Tibial artery (tissue), 4 donors: ENCODE measurements around the gene ARHGAP18.
A peak's percentile ranks its signal among the peaks of the same experiment; 100 is the strongest.

Experiments
- DNase-seq, 2 donors: peaks; one replicate each; pipeline ENCODE4 v3.0.0-alpha.2; 2019
- H3K27ac ChIP-seq, 2 donors: fragments of 200-600 bp; sonication (generic) in 1 of 2; 1 replicate in 1 of 2; 2 replicates in 1 of 2; pipeline ENCODE4 v1.5.1; 2018 to 2019; ENCODE audit warnings: mild to moderate bottlenecking in 1 of 2
- H3K27me3 ChIP-seq, 2 donors: fragments of 200-600 bp; sonication (generic) in 1 of 2; one replicate each; pipeline versions ENCODE4 v1.5.1 to v1.6.0; 2016 to 2019
- H3K36me3 ChIP-seq, 3 donors: fragments of 200-600 bp; sonication (generic) in 2 of 3; one replicate each; pipeline ENCODE4 v1.5.1; 2016 to 2019; ENCODE audit warnings: mild to moderate bottlenecking in 2 of 3
- H3K4me1 ChIP-seq, 4 donors: fragments of 200-600 bp; sonication (generic) in 2 of 4; 1 replicate in 3 of 4; 2 replicates in 1 of 4; pipeline ENCODE4 v1.5.1; 2016 to 2019
- H3K4me3 ChIP-seq, 2 donors: fragments of 200-600 bp; sonication (generic) in 1 of 2; 1 replicate in 1 of 2; 2 replicates in 1 of 2; pipeline ENCODE4 v1.5.1; 2018 to 2019; ENCODE audit warnings: mild to moderate bottlenecking in 2 of 2
- H3K9me3 ChIP-seq, 3 donors: fragments of 200-600 bp; sonication (generic) in 1 of 3; one replicate each; pipeline ENCODE4 v1.5.1; 2016 to 2019
- intact Hi-C: fragments of 100-400 bp; cut with DNase I; formaldehyde crosslinking; loops from one replicate; pipeline ENCODE4 v1.15.0; 2023; ENCODE audit warnings: low total_unique reads
- TF ChIP-seq, protein P1 (sequence below), 2 experiments: fragments of 200-600 bp in 1 of 2; fragments of 450-650 bp in 1 of 2; IDR thresholded peaks; one replicate each; pipeline ENCODE4 v1.5.1; 2017 to 2019; ENCODE audit warnings: antibody characterized with exemption in 2 of 2, mild to moderate bottlenecking in 1 of 2, moderate library complexity in 1 of 2

Gene ARHGAP18

GRCh38 chr6:129631070-129631469, 78.9 kb downstream of the ARHGAP18 start:
- H3K4me3 ChIP-seq: no peak overlapping the region
- no peaks in the 10 kb centered on the region for H3K36me3 ChIP-seq
- no peaks in the 10 kb centered on the region for H3K27me3 ChIP-seq
- TF ChIP-seq, protein P1, sequence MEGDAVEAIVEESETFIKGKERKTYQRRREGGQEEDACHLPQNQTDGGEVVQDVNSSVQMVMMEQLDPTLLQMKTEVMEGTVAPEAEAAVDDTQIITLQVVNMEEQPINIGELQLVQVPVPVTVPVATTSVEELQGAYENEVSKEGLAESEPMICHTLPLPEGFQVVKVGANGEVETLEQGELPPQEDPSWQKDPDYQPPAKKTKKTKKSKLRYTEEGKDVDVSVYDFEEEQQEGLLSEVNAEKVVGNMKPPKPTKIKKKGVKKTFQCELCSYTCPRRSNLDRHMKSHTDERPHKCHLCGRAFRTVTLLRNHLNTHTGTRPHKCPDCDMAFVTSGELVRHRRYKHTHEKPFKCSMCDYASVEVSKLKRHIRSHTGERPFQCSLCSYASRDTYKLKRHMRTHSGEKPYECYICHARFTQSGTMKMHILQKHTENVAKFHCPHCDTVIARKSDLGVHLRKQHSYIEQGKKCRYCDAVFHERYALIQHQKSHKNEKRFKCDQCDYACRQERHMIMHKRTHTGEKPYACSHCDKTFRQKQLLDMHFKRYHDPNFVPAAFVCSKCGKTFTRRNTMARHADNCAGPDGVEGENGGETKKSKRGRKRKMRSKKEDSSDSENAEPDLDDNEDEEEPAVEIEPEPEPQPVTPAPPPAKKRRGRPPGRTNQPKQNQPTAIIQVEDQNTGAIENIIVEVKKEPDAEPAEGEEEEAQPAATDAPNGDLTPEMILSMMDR (IDR thresholded peaks at IDR 0.05): no peak
- H3K9me3 ChIP-seq: no peaks in the 10 kb centered on the region
- H3K27ac ChIP-seq: no peak overlapping the region
- intact Hi-C loops: no loop called here
- H3K4me1 ChIP-seq: peaks cover 0 to 11% (median 4%) of the 10 kb centered on the region in 4 donors
- no peak for DNase-seq

- intact Hi-C loops: no loop called here
- H3K9me3 ChIP-seq: no peaks in the 10 kb centered on the region
- TF ChIP-seq, protein P1 (IDR thresholded peaks at IDR 0.05): no peak
- no peak overlapping the region for H3K27ac ChIP-seq
- H3K4me1 ChIP-seq: peaks cover 0 to 8% (median 3%) of the 10 kb centered on the region in 4 donors
- no peak for DNase-seq
- no peaks in the 10 kb centered on the region for H3K27me3 ChIP-seq
- H3K4me3 ChIP-seq: no peak overlapping the region
- H3K36me3 ChIP-seq: no peaks in the 10 kb centered on the region
Measured at GRCh38 chr6:129630596-129630995, 79.4 kb downstream of the ARHGAP18 start.

DNA sequence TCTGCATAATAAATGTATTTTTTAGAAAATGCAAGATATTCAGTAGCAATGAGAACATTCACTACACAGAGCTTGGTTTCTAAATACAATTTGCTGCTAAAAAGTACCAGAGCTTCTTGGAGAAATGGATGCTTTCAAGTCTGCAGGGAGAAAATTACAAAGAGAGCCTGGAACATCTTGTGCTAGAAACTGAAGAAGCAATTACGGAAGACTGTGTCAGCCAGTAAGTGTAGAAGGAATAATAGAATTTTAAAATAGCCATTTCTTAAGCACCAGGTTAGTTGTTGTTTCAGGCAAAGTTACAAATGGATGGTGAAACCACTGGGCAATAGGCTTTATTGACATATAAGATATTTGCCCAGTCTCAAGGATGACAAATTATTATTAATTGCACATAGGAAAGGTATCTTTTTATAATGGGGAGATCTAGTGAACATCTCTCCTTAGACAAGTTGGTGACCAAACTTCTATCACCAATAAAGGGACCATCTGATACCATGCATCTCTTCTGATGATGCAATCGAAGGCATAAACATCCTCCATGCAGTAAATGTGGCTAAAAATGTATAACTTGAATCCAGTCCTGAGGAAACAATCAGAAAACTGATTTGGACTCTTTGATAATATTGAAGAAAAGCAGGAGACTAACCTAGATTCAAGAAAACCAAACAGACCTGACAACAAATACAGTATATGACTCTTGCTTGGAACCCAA, 81.7 kb downstream of the ARHGAP18 start:
- H3K4me1 ChIP-seq: peaks cover 0 to 7% (median 0%) of the 10 kb centered on the region in 4 donors
- H3K36me3 ChIP-seq: no peaks in the 10 kb centered on the region
- DNase-seq: no peak
- H3K4me3 ChIP-seq: no peak overlapping the region
- intact Hi-C loops: no loop called here
- no peaks in the 10 kb centered on the region for H3K9me3 ChIP-seq
- no peaks in the 10 kb centered on the region for H3K27me3 ChIP-seq
- TF ChIP-seq, protein P1 (IDR thresholded peaks at IDR 0.05): no peak
- peak overlapping the region in 1 of 2 donors; percentile 7 for H3K27ac ChIP-seq

DNA sequence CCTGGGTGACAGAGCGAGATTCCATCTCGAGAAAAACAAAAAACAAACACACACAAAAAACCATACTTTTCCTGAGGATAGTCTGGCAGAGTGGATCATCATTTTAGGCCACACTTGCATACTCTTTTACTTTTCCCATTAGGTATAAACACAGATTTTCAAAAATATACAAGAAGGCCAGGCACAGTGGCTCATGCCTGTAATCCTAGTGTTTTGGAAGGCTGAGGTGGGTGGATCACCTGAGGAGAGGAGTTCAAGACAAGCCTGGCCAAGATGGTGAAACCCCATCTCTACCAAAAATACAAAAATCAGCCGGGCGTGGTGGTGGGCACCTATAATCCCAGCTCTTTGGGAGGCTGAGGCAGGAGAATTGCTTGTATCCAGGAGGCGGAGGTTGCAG, 85.5 kb downstream of the ARHGAP18 start:
- Histone ChIP-seq H3K4me1 (no peaks in the 10 kb centered on the region), H3K9me3 (no peaks in the 10 kb centered on the region), H3K4me3 (no peak overlapping the region), H3K36me3 (no peaks in the 10 kb centered on the region), H3K27me3 (no peaks in the 10 kb centered on the region), H3K27ac (no peak overlapping the region)
- DNase-seq: no peak
- intact Hi-C loops: no loop called here
- TF ChIP-seq, protein P1 (IDR thresholded peaks at IDR 0.05): no peak

- no peaks in the 10 kb centered on the region for H3K36me3 ChIP-seq
- H3K4me3 ChIP-seq: no peak overlapping the region
- no peak for DNase-seq
- H3K9me3 ChIP-seq: no peaks in the 10 kb centered on the region
- no peaks in the 10 kb centered on the region for H3K4me1 ChIP-seq
- TF ChIP-seq, protein P1 (IDR thresholded peaks at IDR 0.05): no peak
- intact Hi-C loops: no loop called here
- no peak overlapping the region for H3K27ac ChIP-seq
- no peaks in the 10 kb centered on the region for H3K27me3 ChIP-seq
Measured at GRCh38 chr6:129623008-129623732, 86.8 kb downstream of the ARHGAP18 start.
